ENCODE measurements around the gene TGM5. TPM values are rescaled to one million over a fixed set of nuclear protein-coding genes. Genes with fewer than 3 reads are reported as not detected.

Gene TGM5
- total RNA-seq, 1 experiment from 2014 or later = not detected

- 0 out of 2 replicates have a peak, but pooled peaks cover 4% of the 10 kb centered on the region for H3K9me3 Mint-ChIP-seq
- ChIA-PET CTCF (interaction anchor here (2.7 kb wide), 1 partner anchor 35 kb away, joined by 11 read pairs; no protein-coding TSS in a partner anchor), POLR2A (no interaction called here)
- no peaks in the 10 kb centered on the region; the same call in 1 of the 2 replicates for H3K27me3 Mint-ChIP-seq (ENCODE audit: low read depth)
- DNase-seq (ENCODE audit: low spot score) (no peak), ATAC-seq (no peak)
- no peak overlapping the region for H3K27ac Mint-ChIP-seq
- H3K36me3 Mint-ChIP-seq = no peaks in the 10 kb centered on the region
- TF ChIP-seq ZNF512 (CRISPR knock-in tag; IDR thresholded peaks at IDR 0.05; ENCODE audit: borderline replicate concordance) = no peak
- H3K4me3 Mint-ChIP-seq = no peak overlapping the region
- H3K4me1 Mint-ChIP-seq = no peaks in the 10 kb centered on the region
Observed at GRCh38 chr15:43260011-43260615, 6.6 kb downstream of the TGM5 start.

GRCh38 chr15:43258781-43259180 lies 7.9 kb downstream of the TGM5 start:
- Mint-ChIP-seq H3K4me3 (no peak overlapping the region), H3K4me1 (no peaks in the 10 kb centered on the region), H3K9me3 (0 out of 2 replicates have a peak, but pooled peaks cover 4% of the 10 kb centered on the region), H3K27ac (no peak overlapping the region), H3K36me3 (no peaks in the 10 kb centered on the region), H3K27me3 (ENCODE audit: low read depth) (no peaks in the 10 kb centered on the region; the same call in 1 of the 2 replicates)
- ChIA-PET CTCF (interaction anchor here (0.8 to 1.0 kb wide), 2 partner anchors 32 to 33 kb away, joined by 3 read pairs; no protein-coding TSS in a partner anchor), POLR2A (interaction anchor here (0.7 kb wide), 1 partner anchor 759 kb away, joined by 3 read pairs; no protein-coding TSS in a partner anchor)
- ATAC-seq (no peak), DNase-seq (ENCODE audit: low spot score) (no peak)
- TF ChIP-seq CREM (CRISPR knock-in tag; IDR thresholded peaks at IDR 0.05) = no peak
- TF ChIP-seq TCF7 (CRISPR knock-in tag; IDR thresholded peaks at IDR 0.05; ENCODE audit: low read depth) = no peak
- TF ChIP-seq NFATC4 (CRISPR knock-in tag; IDR thresholded peaks at IDR 0.05) = no peak
- TF ChIP-seq PRDM15 (CRISPR knock-in tag; IDR thresholded peaks at IDR 0.05) = no peak
- TF ChIP-seq TEAD1 (CRISPR knock-in tag; IDR thresholded peaks at IDR 0.05) = no peak
- no peak for TF ChIP-seq ZNF396 (CRISPR knock-in tag; IDR thresholded peaks at IDR 0.05; ENCODE audit: borderline replicate concordance)
- no peak for TF ChIP-seq HMGXB4 (CRISPR knock-in tag; IDR thresholded peaks at IDR 0.05)
- no peak for TF ChIP-seq FOXK1 (CRISPR knock-in tag; IDR thresholded peaks at IDR 0.05)
- TF ChIP-seq ZNF138 (CRISPR knock-in tag; conservative IDR thresholded peaks at IDR 0.05) = no peak
- TF ChIP-seq ATF6 (CRISPR knock-in tag; IDR thresholded peaks at IDR 0.05) = no peak
- TF ChIP-seq ZSCAN18 (CRISPR knock-in tag; IDR thresholded peaks at IDR 0.05) = no peak
- no peak for TF ChIP-seq ESRRA (CRISPR knock-in tag; IDR thresholded peaks at IDR 0.05; ENCODE audit: borderline replicate concordance)
- TF ChIP-seq TEAD4 (CRISPR knock-in tag; IDR thresholded peaks at IDR 0.05) = no peak
- TF ChIP-seq ZNF263 (CRISPR knock-in tag; IDR thresholded peaks at IDR 0.05; ENCODE audit: low read depth) = no peak
- no peak for TF ChIP-seq EMX1 (CRISPR knock-in tag; IDR thresholded peaks at IDR 0.05)
- TF ChIP-seq STAT6 (CRISPR knock-in tag; conservative IDR thresholded peaks at IDR 0.05; ENCODE audit: low read depth) = no peak

Measured in WTC11 (cell line).